Osteoblast (primary cell): ENCODE data around the gene KIF4A. TPM values are rescaled to one million over a fixed set of nuclear protein-coding genes. Genes with fewer than 3 reads are reported as not detected.
"Not testable (repeated sequence)": the region's sequence is repeated elsewhere in the genome, so short reads cannot be mapped to it uniquely, and the experiment has no call there.

Experiments used
- DNase-seq: peaks from one replicate; pipeline ENCODE4 v3.0.0; 2011; ENCODE audit warnings: low spot score, mixed read lengths; ENCODE audit not compliant: insufficient read length; ENCODE audit errors: missing footprints
- H2AFZ ChIP-seq: 2 replicates; pipeline ENCODE4 v1.6.0; 2011; ENCODE audit warnings: mild to moderate bottlenecking, low read length
- H3K27ac ChIP-seq: 2 replicates; pipeline ENCODE4 v1.5.1; 2011; ENCODE audit warnings: mild to moderate bottlenecking, low read depth, low read length, moderate library complexity
- H3K27me3 ChIP-seq: 2 replicates; pipeline ENCODE4 v1.6.0; 2012; ENCODE audit warnings: mild to moderate bottlenecking, control low read depth, inconsistent platforms, low read length, moderate library complexity; ENCODE audit not compliant: insufficient read depth
- H3K36me3 ChIP-seq: 2 replicates; pipeline ENCODE4 v1.5.1; 2011; ENCODE audit warnings: mild to moderate bottlenecking, low read length, control low read depth, moderate library complexity; ENCODE audit not compliant: insufficient read depth
- H3K4me1 ChIP-seq: 2 replicates; pipeline ENCODE4 v1.5.1; 2011; ENCODE audit warnings: mild to moderate bottlenecking, low read length, control low read depth, moderate library complexity; ENCODE audit not compliant: insufficient read depth
- H3K4me2 ChIP-seq: 2 replicates; pipeline ENCODE4 v1.6.0; 2011; ENCODE audit warnings: mild to moderate bottlenecking, low read length; ENCODE audit not compliant: insufficient read depth
- H3K4me3 ChIP-seq: fragments of 200-600 bp; sonication (generic); 3 replicates; pipeline ENCODE4 v1.5.1; 2012; ENCODE audit warnings: mild to moderate bottlenecking, low read length, inconsistent platforms; ENCODE audit not compliant: insufficient read depth
- H3K79me2 ChIP-seq: 2 replicates; pipeline ENCODE4 v1.6.0; 2012; ENCODE audit warnings: mild to moderate bottlenecking, low read length, control low read depth, inconsistent platforms; ENCODE audit not compliant: insufficient read depth
- H3K9me3 ChIP-seq: 2 replicates; pipeline ENCODE4 v1.5.1; 2011; ENCODE audit warnings: low read depth, low read length, control low read depth
- H4K20me1 ChIP-seq: 2 replicates; pipeline ENCODE4 v1.6.0; 2012; ENCODE audit warnings: mild to moderate bottlenecking, low read length, control low read depth; ENCODE audit not compliant: insufficient read depth
- total RNA-seq: library from RNA; depleted of rRNA; stranded (reverse); fragments of >200 nt; gene quantifications from 2 replicates; pipeline ENCODE4 v1.2.3, GENCODE V29; 2012
- TF ChIP-seq, protein P1 (sequence below): IDR thresholded peaks from 2 replicates; pipeline ENCODE4 v1.5.1; 2011; ENCODE audit warnings: mild to moderate bottlenecking, low read depth, low read length, moderate library complexity; ENCODE audit errors: extremely low read depth

Gene KIF4A
- total RNA-seq, 1 donor: 2.2 TPM

DNA sequence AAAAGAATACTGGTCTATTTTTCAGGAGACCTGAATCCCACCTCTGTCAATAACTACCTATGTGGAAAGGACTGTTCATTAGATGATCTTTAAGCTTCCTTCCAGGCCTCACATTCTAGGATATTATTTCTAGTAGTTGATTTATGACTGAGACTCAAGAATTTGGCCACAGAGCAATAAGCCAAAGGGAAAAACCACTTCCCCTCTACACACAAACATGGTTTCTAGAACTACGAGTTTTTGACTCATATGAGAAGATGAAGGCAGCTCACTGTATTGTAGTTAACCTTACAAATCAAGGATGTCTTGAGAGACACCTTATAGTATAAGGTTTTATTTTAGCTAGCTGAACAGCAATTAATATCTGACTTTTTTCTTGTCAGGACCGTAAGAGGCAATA lies 96.3 kb downstream of the KIF4A start:
- H3K9me3 ChIP-seq: no peaks in the 10 kb centered on the region
- H2AFZ ChIP-seq: no peak overlapping the region
- H3K36me3 ChIP-seq: no peaks in the 10 kb centered on the region
- no peak for DNase-seq
- no peak overlapping the region for H3K4me2 ChIP-seq
- no peaks in the 10 kb centered on the region for H3K4me1 ChIP-seq
- H3K27ac ChIP-seq: no peak overlapping the region
- H3K79me2 ChIP-seq: no peaks in the 10 kb centered on the region
- TF ChIP-seq, protein P1, sequence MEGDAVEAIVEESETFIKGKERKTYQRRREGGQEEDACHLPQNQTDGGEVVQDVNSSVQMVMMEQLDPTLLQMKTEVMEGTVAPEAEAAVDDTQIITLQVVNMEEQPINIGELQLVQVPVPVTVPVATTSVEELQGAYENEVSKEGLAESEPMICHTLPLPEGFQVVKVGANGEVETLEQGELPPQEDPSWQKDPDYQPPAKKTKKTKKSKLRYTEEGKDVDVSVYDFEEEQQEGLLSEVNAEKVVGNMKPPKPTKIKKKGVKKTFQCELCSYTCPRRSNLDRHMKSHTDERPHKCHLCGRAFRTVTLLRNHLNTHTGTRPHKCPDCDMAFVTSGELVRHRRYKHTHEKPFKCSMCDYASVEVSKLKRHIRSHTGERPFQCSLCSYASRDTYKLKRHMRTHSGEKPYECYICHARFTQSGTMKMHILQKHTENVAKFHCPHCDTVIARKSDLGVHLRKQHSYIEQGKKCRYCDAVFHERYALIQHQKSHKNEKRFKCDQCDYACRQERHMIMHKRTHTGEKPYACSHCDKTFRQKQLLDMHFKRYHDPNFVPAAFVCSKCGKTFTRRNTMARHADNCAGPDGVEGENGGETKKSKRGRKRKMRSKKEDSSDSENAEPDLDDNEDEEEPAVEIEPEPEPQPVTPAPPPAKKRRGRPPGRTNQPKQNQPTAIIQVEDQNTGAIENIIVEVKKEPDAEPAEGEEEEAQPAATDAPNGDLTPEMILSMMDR: no peak
- no peaks in the 10 kb centered on the region for H4K20me1 ChIP-seq
- no peak overlapping the region for H3K4me3 ChIP-seq
- no peaks in the 10 kb centered on the region for H3K27me3 ChIP-seq

- no peak overlapping the region for H3K4me2 ChIP-seq
- H4K20me1 ChIP-seq: no peaks in the 10 kb centered on the region
- peak overlapping the region; percentile 43 for H2AFZ ChIP-seq
- no peak overlapping the region for H3K27ac ChIP-seq
- H3K79me2 ChIP-seq: no peaks in the 10 kb centered on the region
- DNase-seq: no peak
- H3K9me3 ChIP-seq: no peaks in the 10 kb centered on the region
- no peak overlapping the region for H3K4me3 ChIP-seq
- TF ChIP-seq, protein P1: no peak
- peaks cover 8% of the 10 kb centered on the region for H3K27me3 ChIP-seq
- H3K4me1 ChIP-seq: no peaks in the 10 kb centered on the region
- H3K36me3 ChIP-seq: no peaks in the 10 kb centered on the region
Measured at GRCh38 chrX:70398899-70399298, 109.0 kb downstream of the KIF4A start.

GRCh38 chrX:70400181-70400580 lies 110.3 kb downstream of the KIF4A start:
- not testable (repeated sequence) for H3K27me3 ChIP-seq, H3K4me3 ChIP-seq, H3K4me2 ChIP-seq, H3K79me2 ChIP-seq, H4K20me1 ChIP-seq, H3K9me3 ChIP-seq, H3K4me1 ChIP-seq, H2AFZ ChIP-seq, DNase-seq, H3K36me3 ChIP-seq, H3K27ac ChIP-seq

- H3K4me1 ChIP-seq: no peaks in the 10 kb centered on the region
- DNase-seq: no peak
- H3K27ac ChIP-seq: no peak overlapping the region
- no peak overlapping the region for H3K4me2 ChIP-seq
- H4K20me1 ChIP-seq: no peaks in the 10 kb centered on the region
- TF ChIP-seq, protein P1: no peak
- H3K79me2 ChIP-seq: no peaks in the 10 kb centered on the region
- no peaks in the 10 kb centered on the region for H3K9me3 ChIP-seq
- H2AFZ ChIP-seq: no peak overlapping the region
- H3K27me3 ChIP-seq: peaks cover 8% of the 10 kb centered on the region
- H3K36me3 ChIP-seq: peaks cover 17% of the 10 kb centered on the region
- no peak overlapping the region for H3K4me3 ChIP-seq
Measured at GRCh38 chrX:70402721-70403120, 112.8 kb downstream of the KIF4A start.

DNA sequence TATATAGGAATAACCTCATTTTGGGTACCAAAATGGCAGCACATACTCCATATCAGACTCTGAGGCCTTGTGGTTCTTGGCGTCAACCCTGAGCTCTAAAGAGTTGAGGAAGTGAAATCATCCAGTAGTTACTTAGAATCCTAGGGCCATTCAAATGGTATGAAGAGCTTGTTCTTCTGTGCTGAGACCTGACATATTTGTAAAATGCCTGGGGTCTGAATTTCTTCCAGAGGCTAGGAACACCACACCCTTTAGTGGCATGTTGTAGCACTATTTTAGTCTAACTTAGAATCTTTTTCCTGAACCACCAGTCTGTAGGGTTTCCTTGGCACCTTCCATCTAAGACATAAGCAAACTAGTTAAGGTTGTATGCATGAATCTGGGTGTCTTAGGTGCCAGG lies 115.1 kb downstream of the KIF4A start:
- TF ChIP-seq, protein P1: no peak
- DNase-seq: no peak
- no peaks in the 10 kb centered on the region for H4K20me1 ChIP-seq
- no peaks in the 10 kb centered on the region for H3K9me3 ChIP-seq
- H3K4me2 ChIP-seq: no peak overlapping the region
- H2AFZ ChIP-seq: no peak overlapping the region
- H3K4me3 ChIP-seq: no peak overlapping the region
- H3K79me2 ChIP-seq: no peaks in the 10 kb centered on the region
- H3K27ac ChIP-seq: no peak overlapping the region
- H3K27me3 ChIP-seq: peaks cover 8% of the 10 kb centered on the region
- H3K36me3 ChIP-seq: peaks cover 17% of the 10 kb centered on the region
- no peaks in the 10 kb centered on the region for H3K4me1 ChIP-seq
